Ishikawa (cell line): ENCODE results near the gene SUCLG2.

Experiments
- CEBPB ChIP-seq: IDR thresholded peaks from 2 replicates; pipeline ENCODE4 v1.6.1; 2012
- CREB1 ChIP-seq: IDR thresholded peaks from 2 replicates; pipeline ENCODE4 v1.6.1; 2012; ENCODE audit warnings: low read depth
- EGR1 ChIP-seq: IDR thresholded peaks from 2 replicates; pipeline ENCODE4 v1.6.1; 2012
- EP300 ChIP-seq: IDR thresholded peaks from 2 replicates; pipeline ENCODE4 v1.6.1; 2012; ENCODE audit warnings: borderline replicate concordance
- FOXM1 ChIP-seq: IDR thresholded peaks from 2 replicates; pipeline ENCODE4 v1.6.1; 2012; ENCODE audit warnings: low read depth, borderline replicate concordance
- MAX ChIP-seq: IDR thresholded peaks from 2 replicates; pipeline ENCODE4 v1.6.1; 2012
- NFIC ChIP-seq: IDR thresholded peaks from 2 replicates; pipeline ENCODE4 v1.6.1; 2012
- RAD21 ChIP-seq: IDR thresholded peaks from 2 replicates; pipeline ENCODE4 v1.6.1; 2012; ENCODE audit warnings: low read depth
- REST ChIP-seq: IDR thresholded peaks from 2 replicates; pipeline ENCODE4 v1.6.1; 2012; ENCODE audit warnings: low read depth, mild to moderate bottlenecking
- TAF1 ChIP-seq: IDR thresholded peaks from 2 replicates; pipeline ENCODE4 v1.6.1; 2012; ENCODE audit warnings: low read depth, mild to moderate bottlenecking
- TCF12 ChIP-seq: IDR thresholded peaks from 2 replicates; pipeline ENCODE4 v1.6.1; 2012; ENCODE audit warnings: low read depth
- TEAD4 ChIP-seq: IDR thresholded peaks from 2 replicates; pipeline ENCODE4 v1.6.1; 2012
- USF1 ChIP-seq: IDR thresholded peaks from 2 replicates; pipeline ENCODE4 v1.6.1; 2012
- YY1 ChIP-seq: IDR thresholded peaks from 2 replicates; pipeline ENCODE4 v1.6.1; 2012; ENCODE audit warnings: low read depth
- ZBTB7A ChIP-seq: IDR thresholded peaks from 2 replicates; pipeline ENCODE4 v1.6.1; 2012; ENCODE audit warnings: low read depth

SUCLG2 gene

GRCh38 chr3:67650084-67650483 lies 4.3 kb downstream of the SUCLG2 start:
- TF ChIP-seq MAX (no peak), USF1 (no peak), EGR1 (no peak), TEAD4 (no peak), RAD21 (no peak)

DNA sequence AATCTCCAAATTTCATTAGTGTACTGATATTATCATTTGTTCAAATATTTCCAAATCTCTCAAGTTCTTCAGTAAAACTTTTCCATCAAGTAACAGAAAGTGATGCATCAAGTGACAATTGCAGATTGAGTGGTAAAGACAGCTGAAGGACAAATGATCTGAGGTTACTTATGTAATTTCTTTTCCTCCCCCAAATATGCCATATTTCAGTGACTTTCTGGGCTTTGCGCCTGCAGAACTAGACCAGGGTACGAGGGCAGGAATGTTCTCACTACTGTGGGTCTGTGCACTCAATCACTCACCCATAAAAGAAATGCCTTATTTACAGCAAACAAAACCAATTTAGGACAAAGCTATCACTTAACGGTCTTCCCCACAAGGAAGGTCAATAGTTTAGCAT lies 4.7 kb downstream of the SUCLG2 start:
- TF ChIP-seq NFIC (no peak), EP300 (no peak), YY1 (no peak), FOXM1 (no peak), CREB1 (no peak), REST (no peak), CEBPB (no peak), USF1 (no peak), TEAD4 (no peak), TAF1 (no peak), RAD21 (no peak), EGR1 (no peak), MAX (no peak), TCF12 (no peak), ZBTB7A (no peak)

GRCh38 chr3:67648701-67649100 lies 5.7 kb downstream of the SUCLG2 start:
- no peak for TF ChIP-seq ZBTB7A
- no peak for TF ChIP-seq EGR1
- TF ChIP-seq FOXM1: no peak

GRCh38 chr3:67648229-67648628 lies 6.2 kb downstream of the SUCLG2 start:
- no peak for TF ChIP-seq CREB1
- TF ChIP-seq USF1: no peak
- no peak for TF ChIP-seq ZBTB7A
- no peak for TF ChIP-seq EP300
- no peak for TF ChIP-seq REST
- no peak for TF ChIP-seq CEBPB
- TF ChIP-seq EGR1: no peak
- no peak for TF ChIP-seq YY1
- TF ChIP-seq TEAD4: no peak
- TF ChIP-seq FOXM1: no peak
- TF ChIP-seq MAX: no peak
- no peak for TF ChIP-seq TCF12
- TF ChIP-seq NFIC: no peak
- TF ChIP-seq TAF1: no peak
- TF ChIP-seq RAD21: no peak

DNA sequence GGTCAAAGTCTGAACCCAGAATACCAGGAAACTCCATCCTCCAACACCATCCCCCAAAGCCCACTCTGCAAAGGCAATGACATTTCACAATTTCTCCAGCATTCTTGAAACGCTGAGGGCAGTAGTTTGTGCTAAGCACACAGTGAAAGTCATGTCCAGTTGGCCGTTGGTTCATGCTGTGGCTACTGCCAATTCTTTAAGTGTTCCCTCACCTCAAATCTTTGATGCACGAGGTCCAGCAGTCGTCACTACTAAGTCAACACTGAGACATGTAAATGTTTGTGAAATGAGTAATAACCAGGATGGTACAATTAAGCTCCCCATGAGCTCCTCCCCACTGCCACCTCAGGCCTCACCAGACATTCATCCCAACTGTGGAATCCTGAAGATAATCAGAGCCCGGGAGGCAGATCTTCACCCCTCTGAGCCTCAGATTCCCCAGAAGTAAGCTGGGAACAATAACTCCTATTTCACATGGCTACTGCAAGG lies 7.0 kb downstream of the SUCLG2 start:
- TF ChIP-seq ZBTB7A (no peak), CREB1 (no peak), TEAD4 (no peak), MAX (peak; percentile 54), RAD21 (no peak), CEBPB (no peak), USF1 (no peak), TAF1 (no peak)
